KBM-7 (cell line): ENCODE measurements around the gene CCDC38.
"Not testable (repeated sequence)": the region's sequence is repeated elsewhere in the genome, so short reads cannot be mapped to it uniquely, and the experiment has no call there.

Experiments used
- DNase-seq: peaks from one replicate; pipeline ENCODE4 v3.0.0-alpha.2; 2015
- in situ Hi-C: fragments of 300-500 bp; cut with MboI; formaldehyde crosslinking; loops from 2 replicates; pipeline ENCODE4 v1.14.3; 2020; ENCODE audit warnings: low sequenced_read_pairs, low pct_unique_long_range_greater_than_20kb, mixed read lengths

CCDC38 gene

GRCh38 chr12:95942524-95943329 lies at the start of gene CCDC38:
Gene CCDC38, minus strand, starts transcription at chr12:95942614. Its CDS starts 6,105 bp downstream, at chr12:95936509.
- in situ Hi-C loops = no loop called here
- peak; percentile 77 for DNase-seq

- no peak for DNase-seq
- in situ Hi-C loops = no loop called here
Observed at GRCh38 chr12:95990136-95990535, 47.7 kb upstream of the CCDC38 start.

DNA sequence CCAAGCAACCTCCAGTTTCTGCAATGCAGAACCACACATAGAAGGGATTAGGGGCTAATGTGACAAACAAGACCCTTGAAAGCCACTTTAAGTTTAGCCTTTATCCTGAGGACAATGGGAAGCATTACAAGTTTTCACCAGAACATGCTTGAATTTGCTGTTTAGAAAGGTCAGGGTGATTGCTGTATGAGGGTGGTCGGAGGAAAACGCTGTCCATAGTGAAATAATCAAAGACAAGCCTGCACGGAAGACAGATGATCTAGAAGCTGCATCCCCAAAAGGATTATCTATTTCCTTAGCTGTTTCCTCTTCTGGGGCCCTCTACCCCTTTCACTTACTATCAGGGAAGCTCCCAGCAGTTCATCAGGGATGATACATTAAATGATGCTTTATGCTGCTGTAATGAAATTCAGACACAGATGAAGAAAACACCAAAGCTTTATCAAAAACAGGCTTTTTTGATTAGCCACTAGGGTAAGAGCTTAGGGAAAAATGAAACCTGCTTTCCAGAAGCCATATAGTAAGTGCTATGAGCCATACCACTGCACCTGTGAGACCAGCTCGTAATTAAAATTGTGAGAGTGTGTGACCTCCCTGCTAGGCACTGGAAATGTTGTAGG lies 47.2 kb upstream of the CCDC38 start:
- peak; percentile 15 for DNase-seq
- in situ Hi-C loops = no loop called here

DNA sequence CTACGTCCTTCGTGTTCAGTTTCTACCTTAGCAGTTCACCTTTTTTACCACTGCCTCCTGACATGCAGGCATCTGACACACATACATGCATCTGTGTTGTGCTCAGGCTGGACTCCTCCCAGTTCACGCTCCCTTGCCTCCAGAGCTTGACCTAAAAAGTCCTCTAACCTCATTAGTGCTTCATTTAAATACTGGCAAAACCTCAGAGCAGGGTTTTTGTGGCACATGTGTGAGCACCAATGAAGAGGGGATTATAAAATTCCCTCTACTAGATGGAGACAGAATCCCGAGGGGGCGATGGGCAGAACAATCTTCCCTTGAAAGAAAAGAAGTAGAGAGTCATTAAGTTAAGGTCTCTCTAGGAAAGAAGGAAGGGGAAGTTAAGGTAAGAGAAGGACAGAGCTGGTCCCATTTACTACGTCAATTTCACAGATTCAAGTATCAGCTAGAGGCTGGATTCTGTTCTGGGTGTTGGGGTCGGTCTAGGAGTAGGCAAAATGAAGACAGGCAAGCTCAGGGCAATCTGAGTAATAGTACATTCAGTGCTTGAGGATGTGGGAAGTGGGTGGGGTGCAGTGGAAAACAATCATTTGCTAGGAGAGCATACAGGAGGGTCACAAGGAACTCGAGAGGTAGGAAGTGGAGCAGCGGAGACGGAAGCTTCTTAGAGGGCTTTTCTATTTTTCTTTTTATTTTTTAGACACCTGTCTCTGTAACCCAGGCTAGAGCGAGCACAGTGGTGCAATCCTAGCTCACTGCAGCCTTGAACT lies 46.3 kb upstream of the CCDC38 start:
- DNase-seq = no peak
- in situ Hi-C loops = no loop called here

DNA sequence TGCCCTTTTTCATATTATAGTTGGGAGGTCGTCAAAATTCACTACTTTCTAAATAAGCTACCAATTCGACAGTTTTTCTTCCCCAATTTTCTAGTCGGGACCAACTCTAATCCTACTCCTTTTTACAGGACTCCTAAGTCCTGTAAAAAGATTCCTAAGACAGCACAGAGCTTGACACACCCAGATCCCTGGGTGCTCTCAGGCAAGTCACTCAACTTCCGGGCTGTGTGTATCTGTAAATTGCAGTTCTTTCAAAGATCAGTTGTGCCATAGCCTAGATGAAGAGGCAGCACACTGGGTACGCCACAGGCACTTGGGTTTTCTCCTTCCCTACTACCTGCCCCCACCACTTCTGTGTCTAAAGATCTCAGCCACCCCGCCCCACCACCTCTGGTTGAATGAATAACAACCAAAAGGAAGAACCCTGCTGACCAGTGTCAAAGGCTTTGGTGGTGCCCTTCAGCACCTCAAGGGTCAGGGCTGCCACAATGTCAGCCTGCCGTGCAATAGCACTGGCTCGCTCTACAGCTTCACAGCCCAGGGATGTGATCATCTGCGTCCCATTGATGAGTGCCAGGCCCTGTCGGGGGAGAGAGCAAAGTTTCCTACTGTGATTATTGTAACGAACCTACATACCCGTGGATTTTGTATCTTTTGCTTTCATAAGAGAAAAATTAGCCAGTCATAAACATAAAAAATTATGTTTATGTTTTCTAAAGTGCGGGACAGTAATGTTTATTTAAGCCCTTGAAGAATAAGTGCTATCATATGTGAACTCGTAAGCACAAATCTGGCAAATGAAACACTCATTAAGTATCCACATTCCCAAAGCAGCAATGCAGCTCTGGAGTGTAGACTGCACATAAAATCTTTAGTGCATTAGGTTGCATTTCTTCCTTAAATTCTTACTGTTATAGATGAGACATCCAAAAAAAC lies 44.5 kb upstream of the CCDC38 start:
- in situ Hi-C loops = no loop called here
- DNase-seq = no peak

GRCh38 chr12:95984682-95985081 lies 42.3 kb upstream of the CCDC38 start:
- in situ Hi-C loops = no loop called here
- DNase-seq = no peak

GRCh38 chr12:95982602-95983001 lies 40.2 kb upstream of the CCDC38 start:
- no peak for DNase-seq
- in situ Hi-C loops = no loop called here

DNA sequence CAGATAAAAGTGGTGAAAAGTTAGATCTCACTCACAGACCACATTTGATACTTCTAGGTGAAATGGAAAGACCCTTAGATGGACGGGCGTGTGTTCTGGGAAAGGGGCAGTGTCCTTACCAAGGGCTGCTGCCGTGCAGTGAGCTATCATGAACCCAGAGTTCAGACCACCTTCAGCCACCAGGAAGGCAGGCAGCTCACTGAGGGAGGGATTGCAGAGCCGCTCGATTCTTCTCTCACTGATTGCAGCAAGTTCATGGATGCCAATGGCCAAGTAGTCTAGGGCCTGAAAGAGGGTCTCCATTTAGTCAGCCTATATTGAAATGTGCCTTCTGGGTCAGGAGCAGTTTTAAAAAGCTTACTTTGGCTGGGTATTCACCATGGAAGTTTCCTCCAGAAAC lies 38.0 kb upstream of the CCDC38 start:
- in situ Hi-C loops = no loop called here
- DNase-seq = no peak

DNA sequence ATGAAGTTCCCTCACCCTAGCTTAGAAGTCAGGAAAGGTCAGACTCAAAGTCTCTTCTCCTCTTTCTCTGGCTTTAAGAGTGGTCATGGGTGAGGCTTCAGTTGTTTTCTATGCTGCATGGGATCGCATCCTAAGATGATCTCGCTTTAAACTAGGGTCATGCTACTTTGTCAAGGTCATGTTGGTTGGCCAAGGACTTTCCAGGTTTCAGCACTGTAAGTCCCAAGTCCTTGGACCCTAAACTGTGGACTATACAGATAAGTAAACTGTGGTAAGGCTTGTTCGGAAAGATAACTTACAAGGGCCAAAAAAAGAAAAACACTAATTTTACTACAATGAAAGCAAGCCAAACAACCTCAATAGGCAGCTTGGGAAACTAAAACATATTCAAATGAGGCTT lies 36.4 kb upstream of the CCDC38 start:
- in situ Hi-C loops = no loop called here
- DNase-seq = no peak

GRCh38 chr12:95978351-95978750 lies 35.9 kb upstream of the CCDC38 start:
- in situ Hi-C loops = no loop called here
- no peak for DNase-seq

GRCh38 chr12:95977764-95978305 lies 35.4 kb upstream of the CCDC38 start:
- in situ Hi-C loops = no loop called here

DNA sequence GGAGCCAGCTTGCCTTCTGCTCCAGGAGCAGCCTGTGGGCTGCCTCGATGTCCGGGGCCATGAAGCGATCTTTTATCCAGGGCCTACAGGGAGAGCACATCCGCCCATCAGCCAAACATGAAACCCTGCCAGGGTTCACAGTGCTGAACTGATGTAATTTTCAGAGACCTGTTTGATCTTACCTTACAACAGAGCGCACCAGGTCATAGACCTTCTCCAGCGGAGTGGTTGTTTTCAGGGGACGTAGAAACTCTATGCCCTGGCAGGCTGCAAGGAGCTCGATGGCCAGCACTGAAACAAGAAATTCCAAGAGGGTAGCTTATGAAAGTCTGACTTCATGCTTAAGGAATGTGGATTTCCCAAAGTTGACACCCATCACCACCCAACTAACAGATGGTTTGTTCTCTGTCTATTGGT lies 34.0 kb upstream of the CCDC38 start:
- in situ Hi-C loops = no loop called here
- no peak for DNase-seq

More at GRCh38 chr12:95977764-95978305, 35.4 kb upstream of the CCDC38 start:
- DNase-seq = no peak

DNA sequence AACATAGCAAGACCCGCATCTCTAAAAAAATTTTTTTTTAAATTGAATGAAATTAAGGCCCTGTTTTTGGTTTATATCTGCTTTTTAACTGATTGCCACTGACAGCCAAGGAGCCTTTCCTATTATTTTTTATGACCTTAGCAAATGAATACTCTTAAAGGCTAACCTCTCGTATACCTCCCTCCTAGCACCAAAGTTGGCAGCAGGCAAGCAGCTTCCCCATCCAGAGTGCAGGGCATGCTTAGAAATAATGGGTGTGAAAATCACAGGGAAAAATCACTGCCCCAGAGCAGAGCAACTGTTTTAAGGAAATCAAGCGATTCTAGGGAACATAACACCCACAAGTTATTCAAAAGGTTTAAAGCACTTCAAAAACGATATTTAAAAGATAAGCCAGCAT lies 33.1 kb upstream of the CCDC38 start:
- no peak for DNase-seq
- in situ Hi-C loops = no loop called here

DNA sequence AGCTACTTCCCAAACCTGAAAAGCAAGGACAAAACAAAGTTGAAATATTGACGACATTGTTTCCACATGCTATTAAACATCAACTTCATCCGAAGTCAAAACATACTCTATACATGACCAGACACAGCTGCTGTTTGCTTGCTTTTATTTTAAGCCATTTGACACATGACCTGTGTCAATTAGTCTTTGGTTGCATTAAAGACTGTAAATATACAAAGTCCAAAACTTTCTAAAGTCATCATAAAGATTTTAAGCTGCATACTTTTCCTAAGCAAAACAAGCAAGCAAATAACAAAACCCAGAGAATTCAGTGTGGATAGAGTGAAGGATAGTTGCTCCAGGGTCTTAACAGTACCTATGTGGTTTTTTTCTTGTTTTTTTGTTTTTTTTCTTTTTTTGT lies 31.9 kb upstream of the CCDC38 start:
- no peak for DNase-seq
- in situ Hi-C loops = no loop called here

DNA sequence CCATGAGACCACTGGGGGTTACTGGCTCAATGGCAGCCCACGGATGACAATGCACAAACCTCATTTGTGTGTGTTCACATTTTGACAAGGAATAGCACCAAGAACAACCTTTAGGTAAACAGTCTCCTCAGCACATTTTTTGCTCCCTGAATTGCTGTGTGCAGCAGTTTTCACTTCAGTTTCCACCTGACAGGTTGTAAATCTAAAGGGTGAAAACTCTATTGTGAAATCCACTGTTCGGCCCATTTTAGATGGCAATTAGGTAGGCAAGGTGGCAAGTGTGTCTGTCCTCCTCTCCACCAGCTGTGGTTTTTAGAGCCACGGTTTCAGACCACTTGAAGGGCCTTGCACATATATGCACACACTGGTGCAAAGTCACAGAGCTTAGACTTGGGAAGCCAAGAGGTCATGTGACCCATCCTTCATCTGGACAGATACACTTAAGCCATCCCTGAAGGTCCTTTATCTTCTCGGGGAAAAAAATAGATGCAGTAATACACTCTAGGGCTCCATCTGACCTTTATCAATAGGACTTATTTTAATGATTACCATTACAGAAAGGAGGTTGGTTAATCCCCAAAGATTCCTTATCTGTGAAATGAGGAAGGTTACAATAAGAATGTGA lies 30.5 kb upstream of the CCDC38 start:
- DNase-seq = no peak
- in situ Hi-C loops = no loop called here

DNA sequence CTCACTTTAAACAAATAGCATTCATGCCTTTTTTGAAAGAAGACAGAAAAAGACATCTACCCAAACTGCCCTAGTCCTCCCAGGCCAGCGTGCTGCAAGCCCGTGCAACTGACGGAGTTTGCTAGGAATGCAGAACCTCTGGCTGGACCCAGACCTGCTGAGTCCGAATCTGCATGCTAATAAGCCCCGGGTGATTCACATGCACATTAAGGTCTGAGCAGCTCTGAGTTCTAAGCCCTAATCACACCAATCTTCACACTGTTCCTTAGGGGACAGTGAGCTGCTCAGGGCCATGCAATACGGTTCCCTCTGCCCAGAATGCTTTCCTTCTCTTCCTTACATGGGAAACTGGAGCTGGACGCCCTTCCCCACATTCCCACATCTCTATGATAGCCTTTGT lies 28.5 kb upstream of the CCDC38 start:
- DNase-seq = no peak
- in situ Hi-C loops = no loop called here

DNA sequence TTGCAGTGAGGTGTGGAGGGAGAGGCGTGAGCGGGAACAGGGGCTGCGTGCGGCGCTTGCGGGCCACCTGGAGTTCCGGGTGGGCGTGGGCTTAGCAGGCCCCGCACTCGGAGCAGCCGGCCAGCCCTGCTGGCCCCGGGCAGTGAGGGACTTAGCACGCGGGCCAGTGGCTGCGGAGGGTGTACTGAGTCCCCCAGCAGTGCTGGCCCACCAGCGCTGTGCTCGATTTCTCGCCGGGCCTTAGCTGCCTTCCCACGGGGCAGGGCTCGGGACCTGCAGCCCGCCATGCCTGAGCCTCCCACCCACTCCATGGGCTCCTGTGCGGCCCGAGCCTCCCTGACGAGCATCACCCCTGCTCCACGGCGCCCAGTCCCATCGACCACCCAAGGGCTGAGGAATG lies 26.7 kb upstream of the CCDC38 start:
- in situ Hi-C loops, DNase-seq: not testable (repeated sequence)

- in situ Hi-C loops = no loop called here
Observed at GRCh38 chr12:95967301-95967700, 24.9 kb upstream of the CCDC38 start.

More at GRCh38 chr12:95967301-95967700, 24.9 kb upstream of the CCDC38 start:
- DNase-seq = no peak
